ENCODE results near the gene EIF6.

- TF ChIP-seq GATA2 (IDR thresholded peaks at IDR 0.05; ENCODE audit: low read depth, low read length), result no peak
- no peak for TF ChIP-seq GATA3 (IDR thresholded peaks at IDR 0.05; ENCODE audit: low read depth, low read length)
These were observed 11.0 kb downstream of the EIF6 start for GRCh38 chr20:35273449-35274171.

All from SH-SY5Y (cell line).